HG03045 (cell line): ENCODE measurements around the gene CPXCR1.
"Not testable (repeated sequence)": the region's sequence is repeated elsewhere in the genome, so short reads cannot be mapped to it uniquely, and the experiment has no call there.

Source experiments
- ATAC-seq: cut with Tn5 transposase; IDR thresholded peaks from one replicate; pipeline ENCODE4 v1.9.1; 2021; ENCODE audit warnings: mild to moderate bottlenecking, moderate library complexity; ENCODE audit not compliant: unreplicated experiment

CPXCR1 gene

GRCh38 chrX:88746925-88747324 lies at the start of gene CPXCR1:
Gene CPXCR1, plus strand, starts transcription at chrX:88747225. Its CDS starts 6,190 bp downstream, at chrX:88753415.
- no peak for ATAC-seq

DNA sequence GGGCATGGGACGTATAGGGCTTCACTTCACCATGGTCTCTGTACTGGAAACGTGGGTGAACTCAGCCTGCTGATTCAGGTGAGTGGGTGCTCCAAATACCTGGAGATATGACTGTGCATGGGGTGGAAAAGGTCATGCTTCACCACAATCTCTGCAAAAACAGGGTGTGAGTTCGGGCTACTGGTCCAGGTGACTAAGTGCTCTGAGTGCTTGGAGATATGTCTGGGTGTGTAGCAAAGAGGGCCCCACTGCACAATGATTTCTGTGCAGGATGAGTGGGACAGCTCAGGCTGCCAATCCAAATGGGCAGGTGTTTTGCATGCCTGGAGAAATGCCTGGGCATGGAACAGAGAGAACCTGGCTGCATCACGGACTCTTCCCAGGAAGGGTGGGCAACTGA lies 11.2 kb upstream of the CPXCR1 start:
- no peak for ATAC-seq

- ATAC-seq = not testable (repeated sequence)
Measured at GRCh38 chrX:88746215-88746614, 810 bp upstream of the CPXCR1 start.

GRCh38 chrX:88752339-88752738 lies 5.3 kb downstream of the CPXCR1 start:
- ATAC-seq = not testable (repeated sequence)

DNA sequence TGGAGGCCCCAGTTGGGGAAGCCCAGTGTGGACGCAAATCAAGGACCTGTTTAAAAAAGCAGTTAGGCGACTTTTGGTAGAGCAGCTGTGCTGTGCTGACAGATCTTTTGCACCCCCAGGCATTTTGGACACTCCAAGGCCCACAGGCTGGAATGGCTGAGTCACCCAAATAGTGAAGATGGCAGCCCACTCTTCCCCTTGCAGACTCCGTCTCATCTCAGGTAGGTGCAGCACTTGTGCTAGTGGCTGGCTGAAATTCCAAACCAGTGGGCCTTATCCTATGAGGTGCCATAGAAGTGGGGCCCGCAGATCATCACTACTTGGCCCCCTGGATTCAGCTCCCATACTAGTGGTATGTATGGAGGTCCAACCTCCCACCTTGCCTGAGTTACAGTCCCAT lies 42.8 kb downstream of the CPXCR1 start:
- ATAC-seq = no peak
